GM12878 (cell line): ENCODE results near the gene GAK. TPM values are rescaled to one million over a fixed set of nuclear protein-coding genes. Genes with fewer than 3 reads are reported as not detected.

ENCODE experiments used
- ATAC-seq: fragments of 200-7000 bp; cut with Tn5 transposase; 3 replicates; pipeline ENCODE4 v1.9.1; 2020; ENCODE audit warnings: mild to moderate bottlenecking, moderate library complexity
- BruUV-seq: library from RNA; stranded (reverse); fragments of 400-500 nt; replicated peaks from 2 replicates; lab custom pipeline; 2021; lab: Mats Ljungman, UMichigan
- CTCF ChIA-PET: fragments of 300-600 bp; sonication (Branson Sonifier 250); formaldehyde crosslinking; extraction: SDS; loops from one replicate; lab custom pipeline; 2021; ENCODE audit warnings: inconsistent platforms; lab: Yijun Ruan, JAX
- POLR2A ChIA-PET: fragments of 350-600 bp; formaldehyde crosslinking; extraction: SDS; loops from one replicate; lab custom pipeline; 2021; ENCODE audit warnings: inconsistent platforms; lab: Charles Lee
- RAD21 ChIA-PET: fragments of 300-600 bp; sonication (Branson Sonifier 250); formaldehyde crosslinking; loops from one replicate; lab custom pipeline; 2023; ENCODE audit warnings: antibody characterized with exemption; ENCODE audit not compliant: unreplicated experiment; lab: Charles Lee
- SMC1A ChIA-PET: fragments of 300-600 bp; sonication (Branson Sonifier 250); formaldehyde crosslinking; loops from one replicate; lab custom pipeline; 2023; ENCODE audit not compliant: unreplicated experiment, uncharacterized antibody; lab: Charles Lee
- DNase-seq: peaks from one replicate; pipeline ENCODE4 v3.0.0-alpha.2; 2011; ENCODE audit warnings: low read depth, low spot score
- FAIRE-seq: peaks from 3 replicates; lab custom pipeline; 2011; peaks lifted over from hg19 to GRCh38; lab: Jason Lieb, UNC
- H2AFZ ChIP-seq: 2 replicates; pipeline ENCODE4 v1.6.0; 2011; ENCODE audit warnings: low read depth, low read length, control low read depth; ENCODE audit not compliant: control insufficient read depth
- H3K27ac ChIP-seq: 2 replicates; pipeline ENCODE4 v1.5.1; 2011; ENCODE audit warnings: control low read depth; ENCODE audit not compliant: control insufficient read depth, insufficient read depth
- H3K27me3 ChIP-seq, 2 experiments: replicated peaks in 1 of 2; 2 replicates each; pipeline versions ENCODE4 v1.6.0 to v1.6.1; 2011; ENCODE audit warnings: low read length in 1 of 2; ENCODE audit not compliant: control insufficient read depth in 2 of 2, insufficient read depth in 2 of 2
- H3K36me3 ChIP-seq, 2 experiments: 2 replicates each; pipeline ENCODE4 v1.5.1; 2011; ENCODE audit warnings: low read length in 1 of 2; ENCODE audit not compliant: control insufficient read depth in 2 of 2, insufficient read depth in 2 of 2
- H3K4me1 ChIP-seq: 2 replicates; pipeline ENCODE4 v1.6.1; 2011; ENCODE audit warnings: mild to moderate bottlenecking, low read length, moderate library complexity, mixed read lengths; ENCODE audit not compliant: control insufficient read depth, insufficient read depth
- H3K4me2 ChIP-seq: 2 replicates; pipeline ENCODE4 v1.6.0; 2011; ENCODE audit warnings: control low read depth; ENCODE audit not compliant: control insufficient read depth, insufficient read depth
- H3K4me3 ChIP-seq: fragments of 200-600 bp; sonication (generic); 2 replicates; pipeline ENCODE4 v1.5.1; 2016
- H3K79me2 ChIP-seq: 2 replicates; pipeline ENCODE4 v1.6.0; 2011; ENCODE audit warnings: low read length; ENCODE audit not compliant: control insufficient read depth, insufficient read depth
- H3K9ac ChIP-seq: 2 replicates; pipeline ENCODE4 v1.8.0; 2011; ENCODE audit warnings: low read length, control low read depth, mixed read lengths; ENCODE audit not compliant: control insufficient read depth, insufficient read depth
- H3K9me3 ChIP-seq: replicated peaks from 3 replicates; pipeline ENCODE4 v1.5.1; 2011; ENCODE audit warnings: mild to moderate bottlenecking, low read length; ENCODE audit not compliant: control insufficient read depth, insufficient read depth
- H4K20me1 ChIP-seq: 2 replicates; pipeline ENCODE4 v1.6.0; 2011; ENCODE audit not compliant: control insufficient read depth, insufficient read depth
- BCL11A ChIP-seq: IDR thresholded peaks from 2 replicates; pipeline ENCODE4 v1.6.1; 2011; ENCODE audit warnings: low read depth, low read length
- BRCA1 ChIP-seq: IDR thresholded peaks from 2 replicates; pipeline ENCODE4 v1.6.1; 2011; ENCODE audit warnings: low read depth, low read length, improper control_type of control experiment
- CHD2 ChIP-seq: IDR thresholded peaks from 2 replicates; pipeline ENCODE4 v1.6.1; 2011; ENCODE audit warnings: low read depth, low read length, improper control_type of control experiment, borderline replicate concordance
- HCFC1 ChIP-seq: fragments of 150-350 bp; IDR thresholded peaks from 2 replicates; pipeline ENCODE4 v1.6.1; 2014; ENCODE audit warnings: low read length
- JUND ChIP-seq: IDR thresholded peaks from 2 replicates; pipeline ENCODE4 v1.6.1; 2012; ENCODE audit warnings: low read depth, mild to moderate bottlenecking, low read length, improper control_type of control experiment, moderate library complexity
- KDM1A ChIP-seq: fragments of 200-600 bp; sonication (generic); IDR thresholded peaks from 2 replicates; pipeline ENCODE4 v1.6.1; 2016; ENCODE audit warnings: borderline replicate concordance
- MTA2 ChIP-seq: fragments of 450-650 bp; IDR thresholded peaks from 2 replicates; pipeline ENCODE4 v1.6.1; 2016; ENCODE audit warnings: low read depth, mild to moderate bottlenecking, moderate library complexity
- NBN ChIP-seq: fragments of 450-650 bp; IDR thresholded peaks from 2 replicates; pipeline ENCODE4 v1.6.1; 2016
- NFXL1 ChIP-seq: fragments of 450-650 bp; IDR thresholded peaks from 2 replicates; pipeline ENCODE4 v1.6.1; 2017; ENCODE audit warnings: antibody characterized with exemption, mild to moderate bottlenecking, borderline replicate concordance
- NFYB ChIP-seq: IDR thresholded peaks from 2 replicates; pipeline ENCODE4 v1.6.1; 2011; ENCODE audit warnings: low read depth, mild to moderate bottlenecking, low read length, improper control_type of control experiment, moderate library complexity; ENCODE audit not compliant: insufficient read depth
- POLR2AphosphoS5 ChIP-seq: IDR thresholded peaks from 2 replicates; pipeline ENCODE4 v1.6.1; 2011; ENCODE audit warnings: mild to moderate bottlenecking, low read length, inconsistent platforms
- RELA ChIP-seq: fragments of 450-650 bp; IDR thresholded peaks from 2 replicates; pipeline ENCODE4 v1.8.0; 2014; ENCODE audit warnings: borderline replicate concordance; ENCODE audit not compliant: partially characterized antibody
- RFX5 ChIP-seq: IDR thresholded peaks from 2 replicates; pipeline ENCODE4 v1.6.1; 2011; ENCODE audit warnings: low read depth, low read length, improper control_type of control experiment
- SMAD1 ChIP-seq: fragments of 450-650 bp; IDR thresholded peaks from 2 replicates; pipeline ENCODE4 v1.6.1; 2018; ENCODE audit warnings: mild to moderate bottlenecking, low read depth; ENCODE audit not compliant: partially characterized antibody
- SP1 ChIP-seq: IDR thresholded peaks from one replicate; pipeline ENCODE4 v1.6.1; 2011; ENCODE audit warnings: low read depth, low read length
- ZNF24 ChIP-seq: fragments of 450-650 bp; IDR thresholded peaks from 2 replicates; pipeline ENCODE4 v1.6.1; 2017; ENCODE audit warnings: antibody characterized with exemption, mild to moderate bottlenecking
- WGBS: methylation state at CpG from one replicate; pipeline ENCODE4 v1.1.6; 2016; ENCODE audit warnings: low lambda C conversion rate; ENCODE audit not compliant: insufficient replicate concordance, insufficient coverage; ENCODE audit errors: missing lambda C conversion rate; 5-methylcytosine and 5-hydroxymethylcytosine counted together
- in situ Hi-C: fragments of 300-500 bp; cut with MboI; formaldehyde crosslinking; loops from 9 replicates; pipeline ENCODE4 v1.14.3; 2018; ENCODE audit warnings: mixed read lengths
- intact Hi-C: fragments of 100-400 bp; cut with micrococcal nuclease; formaldehyde crosslinking; loops from one replicate; pipeline ENCODE4 v1.14.2; 2022; ENCODE audit not compliant: unreplicated experiment
- polyA plus RNA-seq, 11 experiments: library from polyadenylated mRNA; depleted of rRNA in 4 of 11; unstranded in 6 of 11; stranded (reverse) in 5 of 11; fragments of >200 nt; fragmentation: Nextera tagmentation in 4 of 11; fragmentation: Illumina TruSeq in 1 of 11; extraction: Ambion mirVana in 4 of 11; extraction: Trizol in 1 of 11; gene quantifications; 1 replicate in 1 of 11; 2 replicates in 10 of 11; pipeline versions ENCODE4 v1.2.1 to v1.2.3, GENCODE V29; 2011 to 2016; ENCODE audit warnings: inconsistent platforms in 2 of 11, missing spikeins in 2 of 11, low read depth in 1 of 11
- total RNA-seq, 4 experiments: library from RNA; depleted of rRNA in 3 of 4; stranded (reverse); fragments of >200 nt in 3 of 4; fragmentation: Illumina TruSeq in 1 of 4; extraction: Trizol in 1 of 4; gene quantifications; 2 replicates each; pipeline versions ENCODE4 v1.2.1 to v1.2.3, GENCODE V29; 2013 to 2021
- TF ChIP-seq, protein P1 (sequence below): fragments of 450-650 bp; IDR thresholded peaks from 2 replicates; pipeline ENCODE4 v1.6.1; 2016; ENCODE audit warnings: mild to moderate bottlenecking
- TF ChIP-seq, protein P2 (sequence below): fragments of 450-650 bp; IDR thresholded peaks from 2 replicates; pipeline ENCODE4 v1.6.1; 2017; ENCODE audit warnings: borderline replicate concordance
- TF ChIP-seq, protein P3 (sequence below): fragments of 450-650 bp; IDR thresholded peaks from 2 replicates; pipeline ENCODE4 v1.6.1; 2017; ENCODE audit warnings: mild to moderate bottlenecking, moderate library complexity

GAK gene
- total and polyA plus RNA-seq, 10 of the 15 experiments (the other 5 are each of a cell fraction or from before 2014, with no cell fraction given): 0.82 to 127 (median 53.8) TPM

DNA sequence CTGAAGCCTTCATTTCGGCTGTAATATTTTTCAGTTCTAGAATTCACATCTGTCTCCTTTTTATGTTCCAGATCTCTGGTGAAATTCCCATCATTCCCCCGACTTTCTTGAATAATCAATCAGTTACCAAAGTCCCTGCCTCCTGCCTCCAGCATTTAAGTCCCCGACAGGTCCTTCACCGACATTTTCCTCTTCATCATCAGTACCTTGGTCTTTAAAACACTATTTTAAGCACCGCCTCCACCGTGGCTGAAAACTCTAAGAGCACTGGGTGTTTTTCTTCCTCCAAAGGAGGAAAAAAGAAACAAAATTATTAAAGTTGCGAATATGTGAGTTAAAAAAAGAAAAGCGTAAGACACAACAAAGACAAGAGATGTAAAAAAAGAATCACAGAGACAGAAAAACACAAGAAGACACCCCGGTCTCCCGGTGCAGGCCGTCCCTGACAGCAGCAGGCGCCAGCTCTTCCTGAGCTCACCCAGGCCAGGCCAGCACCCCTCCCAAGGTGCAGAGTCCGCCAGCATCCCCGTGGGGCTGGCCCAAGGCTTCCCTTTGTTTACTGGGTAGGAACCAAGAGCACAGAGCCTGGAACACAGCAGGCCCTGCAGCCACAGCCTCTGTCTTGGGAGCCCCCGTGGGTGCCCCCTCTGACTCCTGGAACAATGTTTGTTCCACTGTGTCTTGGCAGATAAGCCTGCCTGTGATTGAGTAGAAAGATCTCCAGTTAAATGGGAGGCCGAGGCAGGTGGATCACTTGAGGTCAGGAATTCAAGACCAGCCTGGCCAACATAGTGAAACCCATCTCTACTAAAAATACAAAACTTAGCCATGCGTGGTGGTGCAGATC is 56.9 kb downstream of the GAK start:
- H3K36me3 ChIP-seq: peaks cover 17 to 29% of the 10 kb centered on the region in 2 experiments
- FAIRE-seq (no peak), ATAC-seq (no peak), DNase-seq (no peak)
- no peaks in the 10 kb centered on the region; the same call in 2 of the 3 replicates for H3K9me3 ChIP-seq
- H3K4me2 ChIP-seq: no peak overlapping the region
- intact Hi-C loops (no loop called here), in situ Hi-C loops (no loop called here)
- H3K4me3 ChIP-seq: no peak overlapping the region
- H3K27ac ChIP-seq: no peak overlapping the region
- WGBS: 96% methylated on average over 17 of the region's 17 CpGs
- ChIA-PET SMC1A (no interaction called here), POLR2A (no interaction called here), CTCF (interaction anchor here (0.6 kb wide), 1 partner anchor 135 kb away, joined by 3 read pairs; no protein-coding TSS in a partner anchor), RAD21 (no interaction called here)
- TF ChIP-seq NBN (no peak), NFXL1 (no peak), NFYB (no peak), SP1 (no peak), BCL11A (no peak), HCFC1 (no peak), RELA (no peak), MTA2 (no peak), JUND (no peak), CHD2 (no peak), BRCA1 (no peak), SMAD1 (no peak), ZNF24 (no peak), KDM1A (no peak), RFX5 (no peak), POLR2AphosphoS5 (no peak)
- TF ChIP-seq, protein P1, sequence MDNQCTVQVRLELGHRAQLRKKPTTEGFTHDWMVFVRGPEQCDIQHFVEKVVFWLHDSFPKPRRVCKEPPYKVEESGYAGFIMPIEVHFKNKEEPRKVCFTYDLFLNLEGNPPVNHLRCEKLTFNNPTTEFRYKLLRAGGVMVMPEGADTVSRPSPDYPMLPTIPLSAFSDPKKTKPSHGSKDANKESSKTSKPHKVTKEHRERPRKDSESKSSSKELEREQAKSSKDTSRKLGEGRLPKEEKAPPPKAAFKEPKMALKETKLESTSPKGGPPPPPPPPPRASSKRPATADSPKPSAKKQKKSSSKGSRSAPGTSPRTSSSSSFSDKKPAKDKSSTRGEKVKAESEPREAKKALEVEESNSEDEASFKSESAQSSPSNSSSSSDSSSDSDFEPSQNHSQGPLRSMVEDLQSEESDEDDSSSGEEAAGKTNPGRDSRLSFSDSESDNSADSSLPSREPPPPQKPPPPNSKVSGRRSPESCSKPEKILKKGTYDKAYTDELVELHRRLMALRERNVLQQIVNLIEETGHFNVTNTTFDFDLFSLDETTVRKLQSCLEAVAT: no peak
- TF ChIP-seq, protein P2, sequence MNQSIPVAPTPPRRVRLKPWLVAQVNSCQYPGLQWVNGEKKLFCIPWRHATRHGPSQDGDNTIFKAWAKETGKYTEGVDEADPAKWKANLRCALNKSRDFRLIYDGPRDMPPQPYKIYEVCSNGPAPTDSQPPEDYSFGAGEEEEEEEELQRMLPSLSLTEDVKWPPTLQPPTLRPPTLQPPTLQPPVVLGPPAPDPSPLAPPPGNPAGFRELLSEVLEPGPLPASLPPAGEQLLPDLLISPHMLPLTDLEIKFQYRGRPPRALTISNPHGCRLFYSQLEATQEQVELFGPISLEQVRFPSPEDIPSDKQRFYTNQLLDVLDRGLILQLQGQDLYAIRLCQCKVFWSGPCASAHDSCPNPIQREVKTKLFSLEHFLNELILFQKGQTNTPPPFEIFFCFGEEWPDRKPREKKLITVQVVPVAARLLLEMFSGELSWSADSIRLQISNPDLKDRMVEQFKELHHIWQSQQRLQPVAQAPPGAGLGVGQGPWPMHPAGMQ: no peak
- TF ChIP-seq, protein P3, sequence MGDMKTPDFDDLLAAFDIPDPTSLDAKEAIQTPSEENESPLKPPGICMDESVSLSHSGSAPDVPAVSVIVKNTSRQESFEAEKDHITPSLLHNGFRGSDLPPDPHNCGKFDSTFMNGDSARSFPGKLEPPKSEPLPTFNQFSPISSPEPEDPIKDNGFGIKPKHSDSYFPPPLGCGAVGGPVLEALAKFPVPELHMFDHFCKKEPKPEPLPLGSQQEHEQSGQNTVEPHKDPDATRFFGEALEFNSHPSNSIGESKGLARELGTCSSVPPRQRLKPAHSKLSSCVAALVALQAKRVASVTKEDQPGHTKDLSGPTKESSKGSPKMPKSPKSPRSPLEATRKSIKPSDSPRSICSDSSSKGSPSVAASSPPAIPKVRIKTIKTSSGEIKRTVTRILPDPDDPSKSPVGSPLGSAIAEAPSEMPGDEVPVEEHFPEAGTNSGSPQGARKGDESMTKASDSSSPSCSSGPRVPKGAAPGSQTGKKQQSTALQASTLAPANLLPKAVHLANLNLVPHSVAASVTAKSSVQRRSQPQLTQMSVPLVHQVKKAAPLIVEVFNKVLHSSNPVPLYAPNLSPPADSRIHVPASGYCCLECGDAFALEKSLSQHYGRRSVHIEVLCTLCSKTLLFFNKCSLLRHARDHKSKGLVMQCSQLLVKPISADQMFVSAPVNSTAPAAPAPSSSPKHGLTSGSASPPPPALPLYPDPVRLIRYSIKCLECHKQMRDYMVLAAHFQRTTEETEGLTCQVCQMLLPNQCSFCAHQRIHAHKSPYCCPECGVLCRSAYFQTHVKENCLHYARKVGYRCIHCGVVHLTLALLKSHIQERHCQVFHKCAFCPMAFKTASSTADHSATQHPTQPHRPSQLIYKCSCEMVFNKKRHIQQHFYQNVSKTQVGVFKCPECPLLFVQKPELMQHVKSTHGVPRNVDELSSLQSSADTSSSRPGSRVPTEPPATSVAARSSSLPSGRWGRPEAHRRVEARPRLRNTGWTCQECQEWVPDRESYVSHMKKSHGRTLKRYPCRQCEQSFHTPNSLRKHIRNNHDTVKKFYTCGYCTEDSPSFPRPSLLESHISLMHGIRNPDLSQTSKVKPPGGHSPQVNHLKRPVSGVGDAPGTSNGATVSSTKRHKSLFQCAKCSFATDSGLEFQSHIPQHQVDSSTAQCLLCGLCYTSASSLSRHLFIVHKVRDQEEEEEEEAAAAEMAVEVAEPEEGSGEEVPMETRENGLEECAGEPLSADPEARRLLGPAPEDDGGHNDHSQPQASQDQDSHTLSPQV: no peak
- no TSS peak for BruUV-seq
- H3K79me2 ChIP-seq: no peaks in the 10 kb centered on the region
- no peaks in the 10 kb centered on the region for H4K20me1 ChIP-seq
- no peak overlapping the region for H3K9ac ChIP-seq
- peaks cover 13% of the 10 kb centered on the region for H3K4me1 ChIP-seq
- no peaks in the 10 kb centered on the region for H3K27me3 ChIP-seq
- H2AFZ ChIP-seq: no peak overlapping the region
